ENCODE measurements around the gene BICDL1. TPM values are rescaled to one million over a fixed set of nuclear protein-coding genes. Genes with fewer than 3 reads are reported as not detected.

Gene BICDL1
- 0.28 and 0.38 TPM in 2 replicates for total RNA-seq

GRCh38 chr12:119988472-119989360 lies at the start of gene BICDL1:
BICDL1 (plus strand) TSS chr12:119989236; CDS start chr12:119989869, 633 bp downstream.

GRCh38 chr12:120116441-120116791 lies 127.4 kb downstream of the BICDL1 start, which contains the start of gene RAB35:
RAB35 (minus strand) TSS chr12:120116753; CDS start chr12:120116650, 103 bp downstream.

Other genes starting within 250 kb of the BICDL1 start
- 3.9 and 16.7 TPM in 2 replicates for gene CIT, start 111.9 kb upstream of the BICDL1 start, total RNA-seq
- gene RAB35, start 127.5 kb downstream of the BICDL1 start, total RNA-seq: 18.9 and 31.1 TPM in 2 replicates
- 102 and 140 TPM in 2 replicates for gene GCN1, start 205.5 kb downstream of the BICDL1 start, total RNA-seq
- 3,129 and 4,573 TPM in 2 replicates for gene RPLP0, start 211.9 kb downstream of the BICDL1 start, total RNA-seq